Cardiac muscle cell (in vitro differentiated cells and primary cell): ENCODE data around the gene KIF26B. TPM values are rescaled to one million over a fixed set of nuclear protein-coding genes. Genes with fewer than 3 reads are reported as not detected.

Source experiments
- DNase-seq, 2 donors: peaks; one replicate each; pipeline versions ENCODE4 v3.0.0 to v3.0.0-alpha.2; 2010 to 2017; ENCODE audit warnings: low read depth in 1 of 2, low spot score in 1 of 2
- H3K27ac ChIP-seq: fragments of 200-600 bp; sonication (generic); 2 replicates; pipeline ENCODE4 v1.5.1; 2016
- H3K27me3 ChIP-seq: fragments of 200-600 bp; sonication (generic); 2 replicates; pipeline ENCODE4 v1.6.0; 2016; ENCODE audit warnings: control low read depth
- H3K36me3 ChIP-seq: fragments of 200-600 bp; sonication (generic); 2 replicates; pipeline ENCODE4 v1.5.1; 2016; ENCODE audit warnings: control low read depth
- H3K4me1 ChIP-seq: fragments of 200-600 bp; sonication (generic); 2 replicates; pipeline ENCODE4 v1.8.1; 2017; ENCODE audit warnings: low read depth, mild to moderate bottlenecking, mixed run types
- H3K4me3 ChIP-seq: fragments of 200-600 bp; sonication (generic); 2 replicates; pipeline ENCODE4 v1.5.1; 2016; ENCODE audit warnings: mild to moderate bottlenecking
- H3K9me3 ChIP-seq: fragments of 200-600 bp; sonication (generic); 2 replicates; pipeline ENCODE4 v1.5.1; 2017; ENCODE audit warnings: low read depth, mild to moderate bottlenecking, control low read depth
- polyA plus RNA-seq: library from polyadenylated mRNA; unstranded; fragments of >200 nt; fragmentation: Nextera tagmentation; extraction: Ambion mirVana; gene quantifications from 2 replicates; pipeline ENCODE4 v1.2.1, GENCODE V29; 2016
- total RNA-seq: library from RNA; depleted of rRNA; stranded (reverse); fragments of >200 nt; gene quantifications from 2 replicates; pipeline ENCODE4 v1.2.3, GENCODE V29; 2016
- TF ChIP-seq, protein P1 (sequence below): IDR thresholded peaks from 2 replicates; pipeline ENCODE4 v1.5.1; 2012; ENCODE audit warnings: low read depth, mild to moderate bottlenecking, low read length

Gene KIF26B
- total and polyA plus RNA-seq, 2 experiments from 2014 or later: 58.9 to 177 TPM

DNA sequence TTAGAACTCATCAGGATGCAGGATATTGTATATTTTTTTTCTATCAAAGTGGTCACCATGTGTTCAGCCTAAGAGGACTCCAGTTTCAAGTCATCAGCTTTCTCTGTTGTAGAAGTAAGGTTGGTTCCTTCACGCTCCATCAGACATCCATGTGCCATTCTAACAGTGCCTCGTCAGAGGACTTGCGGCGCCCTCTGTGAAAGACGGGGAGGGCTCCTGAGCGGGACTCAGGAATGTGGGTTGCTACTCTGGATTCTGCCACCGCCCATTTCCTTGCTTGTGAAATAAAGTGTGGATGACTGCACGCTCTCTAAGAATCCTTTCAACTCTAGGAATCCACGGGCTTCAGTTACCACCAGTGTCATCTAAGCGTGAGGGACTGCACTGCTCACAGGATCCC is 593.5 kb downstream of the KIF26B start:
- Histone ChIP-seq H3K9me3 (no peaks in the 10 kb centered on the region), H3K36me3 (no peaks in the 10 kb centered on the region), H3K27ac (no peak overlapping the region), H3K4me3 (no peak overlapping the region), H3K27me3 (no peaks in the 10 kb centered on the region), H3K4me1 (peaks cover 20% of the 10 kb centered on the region)
- TF ChIP-seq, protein P1, sequence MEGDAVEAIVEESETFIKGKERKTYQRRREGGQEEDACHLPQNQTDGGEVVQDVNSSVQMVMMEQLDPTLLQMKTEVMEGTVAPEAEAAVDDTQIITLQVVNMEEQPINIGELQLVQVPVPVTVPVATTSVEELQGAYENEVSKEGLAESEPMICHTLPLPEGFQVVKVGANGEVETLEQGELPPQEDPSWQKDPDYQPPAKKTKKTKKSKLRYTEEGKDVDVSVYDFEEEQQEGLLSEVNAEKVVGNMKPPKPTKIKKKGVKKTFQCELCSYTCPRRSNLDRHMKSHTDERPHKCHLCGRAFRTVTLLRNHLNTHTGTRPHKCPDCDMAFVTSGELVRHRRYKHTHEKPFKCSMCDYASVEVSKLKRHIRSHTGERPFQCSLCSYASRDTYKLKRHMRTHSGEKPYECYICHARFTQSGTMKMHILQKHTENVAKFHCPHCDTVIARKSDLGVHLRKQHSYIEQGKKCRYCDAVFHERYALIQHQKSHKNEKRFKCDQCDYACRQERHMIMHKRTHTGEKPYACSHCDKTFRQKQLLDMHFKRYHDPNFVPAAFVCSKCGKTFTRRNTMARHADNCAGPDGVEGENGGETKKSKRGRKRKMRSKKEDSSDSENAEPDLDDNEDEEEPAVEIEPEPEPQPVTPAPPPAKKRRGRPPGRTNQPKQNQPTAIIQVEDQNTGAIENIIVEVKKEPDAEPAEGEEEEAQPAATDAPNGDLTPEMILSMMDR: no peak
- DNase-seq: no peak

- H3K4me3 ChIP-seq: no peak overlapping the region
- DNase-seq: no peak
- no peaks in the 10 kb centered on the region for H3K36me3 ChIP-seq
- H3K9me3 ChIP-seq: no peaks in the 10 kb centered on the region
- peaks cover 20% of the 10 kb centered on the region for H3K4me1 ChIP-seq
- H3K27ac ChIP-seq: no peak overlapping the region
- no peaks in the 10 kb centered on the region for H3K27me3 ChIP-seq
- TF ChIP-seq, protein P1: no peak
Observed at GRCh38 chr1:245748646-245749045, 593.9 kb downstream of the KIF26B start.

GRCh38 chr1:245749053-245749452 is 594.3 kb downstream of the KIF26B start:
- TF ChIP-seq, protein P1: no peak
- DNase-seq: no peak
- no peaks in the 10 kb centered on the region for H3K27me3 ChIP-seq
- no peak overlapping the region for H3K27ac ChIP-seq
- no peaks in the 10 kb centered on the region for H3K36me3 ChIP-seq
- peaks cover 20% of the 10 kb centered on the region for H3K4me1 ChIP-seq
- no peak overlapping the region for H3K4me3 ChIP-seq
- no peaks in the 10 kb centered on the region for H3K9me3 ChIP-seq

DNA sequence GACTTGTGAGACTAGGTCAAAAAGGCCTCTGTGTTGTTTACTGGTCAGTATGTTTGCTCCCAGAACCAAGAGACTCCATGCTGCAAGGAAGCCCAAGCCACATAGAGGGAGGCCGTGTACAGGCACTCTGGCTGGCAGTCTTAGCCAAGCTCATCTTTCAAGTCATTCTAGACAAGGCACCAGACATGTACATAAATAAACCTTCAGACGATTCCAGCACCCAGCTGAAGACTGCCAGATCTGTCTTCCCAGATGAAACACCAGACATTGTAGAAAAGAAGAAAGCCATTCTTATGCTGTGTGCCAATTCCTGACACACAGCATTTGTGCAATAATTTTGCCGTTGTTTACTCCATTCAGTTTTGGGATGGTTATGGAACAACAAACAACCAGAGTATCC is 595.5 kb downstream of the KIF26B start:
- Histone ChIP-seq H3K9me3 (no peaks in the 10 kb centered on the region), H3K27ac (no peak overlapping the region), H3K4me3 (no peak overlapping the region), H3K36me3 (no peaks in the 10 kb centered on the region), H3K4me1 (peaks cover 20% of the 10 kb centered on the region), H3K27me3 (no peaks in the 10 kb centered on the region)
- DNase-seq: no peak
- TF ChIP-seq, protein P1: no peak

GRCh38 chr1:245751116-245751515 is 596.3 kb downstream of the KIF26B start:
- Histone ChIP-seq H3K36me3 (no peaks in the 10 kb centered on the region), H3K9me3 (no peaks in the 10 kb centered on the region), H3K27me3 (no peaks in the 10 kb centered on the region), H3K4me3 (no peak overlapping the region), H3K27ac (no peak overlapping the region), H3K4me1 (peaks cover 20% of the 10 kb centered on the region)
- DNase-seq: peak in 1 of 2 donors; percentile 91
- TF ChIP-seq, protein P1: no peak
